Measurements from ENCODE around the gene CD226. TPM values are rescaled to one million over a fixed set of nuclear protein-coding genes. Genes with fewer than 3 reads are reported as not detected.

CD226 gene
- total and polyA plus RNA-seq, 10 of the 15 experiments (the other 5 are each of a cell fraction or from before 2014, with no cell fraction given): 12.9 to 68.8 (median 47.3) TPM

DNA sequence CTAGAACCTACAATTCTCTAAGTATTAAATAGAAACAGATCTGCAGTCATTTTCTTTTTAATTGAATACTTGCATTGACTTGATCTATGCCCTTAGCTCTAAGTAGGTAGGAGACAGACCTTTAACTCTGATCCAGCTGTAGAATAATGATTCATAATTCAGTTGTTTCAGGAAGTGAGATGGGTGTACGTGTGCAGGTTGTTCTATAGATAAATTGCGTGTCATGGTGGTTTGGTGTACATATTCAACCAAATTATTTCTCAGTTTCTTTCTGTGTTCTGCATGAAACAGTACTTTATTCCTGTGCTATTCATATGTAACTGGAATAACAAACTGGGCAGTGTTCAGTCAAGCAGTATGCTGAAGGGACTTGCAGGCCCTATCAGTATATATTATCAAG is 34.3 kb upstream of the CD226 start (continued):
- no peak for TF ChIP-seq NKRF (conservative IDR thresholded peaks at IDR 0.05)
- TF ChIP-seq, protein P1, sequence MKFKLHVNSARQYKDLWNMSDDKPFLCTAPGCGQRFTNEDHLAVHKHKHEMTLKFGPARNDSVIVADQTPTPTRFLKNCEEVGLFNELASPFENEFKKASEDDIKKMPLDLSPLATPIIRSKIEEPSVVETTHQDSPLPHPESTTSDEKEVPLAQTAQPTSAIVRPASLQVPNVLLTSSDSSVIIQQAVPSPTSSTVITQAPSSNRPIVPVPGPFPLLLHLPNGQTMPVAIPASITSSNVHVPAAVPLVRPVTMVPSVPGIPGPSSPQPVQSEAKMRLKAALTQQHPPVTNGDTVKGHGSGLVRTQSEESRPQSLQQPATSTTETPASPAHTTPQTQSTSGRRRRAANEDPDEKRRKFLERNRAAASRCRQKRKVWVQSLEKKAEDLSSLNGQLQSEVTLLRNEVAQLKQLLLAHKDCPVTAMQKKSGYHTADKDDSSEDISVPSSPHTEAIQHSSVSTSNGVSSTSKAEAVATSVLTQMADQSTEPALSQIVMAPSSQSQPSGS (IDR thresholded peaks at IDR 0.05; ENCODE audit: low read length): 0 out of 2 replicates have a peak, but pooled peaks have one; percentile 30
- TF ChIP-seq JUNB (IDR thresholded peaks at IDR 0.05): peak; percentile 41; the same call in 1 of the 2 replicates
- TF ChIP-seq FOXM1 (IDR thresholded peaks at IDR 0.05; ENCODE audit: low read depth, low read length): peak; percentile 69; the same call in 1 of the 2 replicates
- no peak for TF ChIP-seq CHD2 (IDR thresholded peaks at IDR 0.05; ENCODE audit: borderline replicate concordance, low read depth, low read length)
- TF ChIP-seq IRF4 (IDR thresholded peaks at IDR 0.05; ENCODE audit: low read depth, low read length): no peak
- TF ChIP-seq WRNIP1 (IDR thresholded peaks at IDR 0.05; ENCODE audit: borderline replicate concordance, low read depth, low read length): no peak
- TF ChIP-seq, protein P2, sequence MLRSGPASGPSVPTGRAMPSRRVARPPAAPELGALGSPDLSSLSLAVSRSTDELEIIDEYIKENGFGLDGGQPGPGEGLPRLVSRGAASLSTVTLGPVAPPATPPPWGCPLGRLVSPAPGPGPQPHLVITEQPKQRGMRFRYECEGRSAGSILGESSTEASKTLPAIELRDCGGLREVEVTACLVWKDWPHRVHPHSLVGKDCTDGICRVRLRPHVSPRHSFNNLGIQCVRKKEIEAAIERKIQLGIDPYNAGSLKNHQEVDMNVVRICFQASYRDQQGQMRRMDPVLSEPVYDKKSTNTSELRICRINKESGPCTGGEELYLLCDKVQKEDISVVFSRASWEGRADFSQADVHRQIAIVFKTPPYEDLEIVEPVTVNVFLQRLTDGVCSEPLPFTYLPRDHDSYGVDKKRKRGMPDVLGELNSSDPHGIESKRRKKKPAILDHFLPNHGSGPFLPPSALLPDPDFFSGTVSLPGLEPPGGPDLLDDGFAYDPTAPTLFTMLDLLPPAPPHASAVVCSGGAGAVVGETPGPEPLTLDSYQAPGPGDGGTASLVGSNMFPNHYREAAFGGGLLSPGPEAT (IDR thresholded peaks at IDR 0.05; ENCODE audit: low read depth): no peak
- TF ChIP-seq SPI1 (IDR thresholded peaks at IDR 0.05; ENCODE audit: borderline replicate concordance, insufficient read depth, low read depth, low read length): peak; percentile 57; the same call in 1 of the 2 replicates
- TF ChIP-seq, protein P3, sequence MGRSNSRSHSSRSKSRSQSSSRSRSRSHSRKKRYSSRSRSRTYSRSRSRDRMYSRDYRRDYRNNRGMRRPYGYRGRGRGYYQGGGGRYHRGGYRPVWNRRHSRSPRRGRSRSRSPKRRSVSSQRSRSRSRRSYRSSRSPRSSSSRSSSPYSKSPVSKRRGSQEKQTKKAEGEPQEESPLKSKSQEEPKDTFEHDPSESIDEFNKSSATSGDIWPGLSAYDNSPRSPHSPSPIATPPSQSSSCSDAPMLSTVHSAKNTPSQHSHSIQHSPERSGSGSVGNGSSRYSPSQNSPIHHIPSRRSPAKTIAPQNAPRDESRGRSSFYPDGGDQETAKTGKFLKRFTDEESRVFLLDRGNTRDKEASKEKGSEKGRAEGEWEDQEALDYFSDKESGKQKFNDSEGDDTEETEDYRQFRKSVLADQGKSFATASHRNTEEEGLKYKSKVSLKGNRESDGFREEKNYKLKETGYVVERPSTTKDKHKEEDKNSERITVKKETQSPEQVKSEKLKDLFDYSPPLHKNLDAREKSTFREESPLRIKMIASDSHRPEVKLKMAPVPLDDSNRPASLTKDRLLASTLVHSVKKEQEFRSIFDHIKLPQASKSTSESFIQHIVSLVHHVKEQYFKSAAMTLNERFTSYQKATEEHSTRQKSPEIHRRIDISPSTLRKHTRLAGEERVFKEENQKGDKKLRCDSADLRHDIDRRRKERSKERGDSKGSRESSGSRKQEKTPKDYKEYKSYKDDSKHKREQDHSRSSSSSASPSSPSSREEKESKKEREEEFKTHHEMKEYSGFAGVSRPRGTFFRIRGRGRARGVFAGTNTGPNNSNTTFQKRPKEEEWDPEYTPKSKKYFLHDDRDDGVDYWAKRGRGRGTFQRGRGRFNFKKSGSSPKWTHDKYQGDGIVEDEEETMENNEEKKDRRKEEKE (IDR thresholded peaks at IDR 0.05): no peak
- no peak for TF ChIP-seq SP1 (IDR thresholded peaks at IDR 0.05; ENCODE audit: low read depth, low read length)
- TF ChIP-seq RUNX3 (IDR thresholded peaks at IDR 0.05; ENCODE audit: low read length): peak; percentile 72
- 0 out of 2 replicates have a peak, but pooled peaks have one; percentile 24 for TF ChIP-seq BCL11A (IDR thresholded peaks at IDR 0.05; ENCODE audit: low read depth, low read length)
- TF ChIP-seq ZNF217 (IDR thresholded peaks at IDR 0.05): peak; percentile 31; the same call in 1 of the 2 replicates
- TF ChIP-seq ATF7 (IDR thresholded peaks at IDR 0.05; ENCODE audit: low read depth): no peak; the same call in 1 of the 2 replicates
- TF ChIP-seq MTA2 (IDR thresholded peaks at IDR 0.05; ENCODE audit: low read depth): no peak
